GM12873 (cell line): ENCODE measurements around the gene BEST1.

Experiments
- CTCF ChIP-seq: IDR thresholded peaks from 2 replicates; pipeline ENCODE4 v1.5.1; 2012; ENCODE audit warnings: low read depth, mild to moderate bottlenecking, moderate library complexity, low read length, control low read depth; ENCODE audit not compliant: insufficient read depth; ENCODE audit errors: missing control alignments

Gene BEST1

GRCh38 chr11:61911701-61912529 is 38.2 kb upstream of the BEST1 start:
- no peak for TF ChIP-seq CTCF

GRCh38 chr11:61912530-61912898 is 37.6 kb upstream of the BEST1 start:
- TF ChIP-seq CTCF, result no peak

GRCh38 chr11:61912991-61913698 is 37.0 kb upstream of the BEST1 start:
- no peak for TF ChIP-seq CTCF

- no peak for TF ChIP-seq CTCF
Observed at GRCh38 chr11:61913699-61914395, 36.3 kb upstream of the BEST1 start.

GRCh38 chr11:61914471-61915171 is 35.5 kb upstream of the BEST1 start:
- no peak for TF ChIP-seq CTCF

GRCh38 chr11:61916737-61917333 is 33.3 kb upstream of the BEST1 start:
- no peak for TF ChIP-seq CTCF
